Measurements from ENCODE around the gene TUBB2A.
A peak's percentile ranks its signal among the peaks of the same experiment; 100 is the strongest.
"Not testable (repeated sequence)": the region's sequence is repeated elsewhere in the genome, so short reads cannot be mapped to it uniquely, and the experiment has no call there.

Gene TUBB2A

DNA sequence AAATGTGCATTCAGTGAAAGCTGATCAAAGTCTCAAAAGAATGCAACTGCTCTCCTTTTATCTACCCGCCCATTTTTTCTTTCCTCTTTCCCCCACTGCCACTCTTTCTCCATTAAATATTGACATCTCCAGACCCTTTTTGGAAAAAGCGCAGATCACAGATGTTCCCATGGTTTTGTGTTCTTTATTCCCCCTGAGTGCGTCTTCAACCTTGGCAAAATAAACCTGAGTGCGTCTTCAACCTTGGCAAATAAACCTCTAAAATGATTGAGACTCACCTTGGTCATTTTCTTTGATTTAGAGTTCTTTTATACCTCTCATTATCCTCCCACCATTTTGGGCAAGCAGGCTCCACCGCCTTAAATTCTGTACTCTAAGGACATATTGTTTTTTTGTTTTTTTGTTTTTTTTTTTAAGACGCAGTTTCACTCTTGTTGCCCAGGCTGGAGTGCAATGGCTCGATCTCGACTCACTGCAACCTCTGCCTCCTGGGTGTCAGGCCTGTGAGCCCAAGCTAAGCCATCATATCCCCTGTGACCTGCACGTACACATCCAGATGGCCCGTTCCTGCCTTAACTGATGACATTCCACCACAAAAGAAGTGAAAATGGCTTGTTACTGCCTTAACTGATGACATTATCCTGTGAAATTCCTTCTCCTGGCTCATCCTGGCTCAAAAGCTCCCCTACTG lies 9.3 kb upstream of the TUBB2A start:
- not testable (repeated sequence) for H3K9me3 ChIP-seq (ENCODE audit: control insufficient read depth, low read length); H3K4me3 ChIP-seq (ENCODE audit: extremely low read depth, insufficient read depth, low read length, poor library complexity, severe bottlenecking); H3K36me3 ChIP-seq (ENCODE audit: control insufficient read depth, insufficient read depth, low read length)
- Histone ChIP-seq H3K4me1 (ENCODE audit: control insufficient read depth, insufficient read depth, low read length, poor library complexity, severe bottlenecking) (peaks cover 26% of the 10 kb centered on the region), H3K27ac (ENCODE audit: low read depth, low read length, severe bottlenecking) (peak overlapping the region; percentile 90)
- 11 to 17% methylated on average over 7 to 8 of the region's 10 CpGs for WGBS, 2 experiments (ENCODE audit: insufficient coverage in 2 of 2)

DNA sequence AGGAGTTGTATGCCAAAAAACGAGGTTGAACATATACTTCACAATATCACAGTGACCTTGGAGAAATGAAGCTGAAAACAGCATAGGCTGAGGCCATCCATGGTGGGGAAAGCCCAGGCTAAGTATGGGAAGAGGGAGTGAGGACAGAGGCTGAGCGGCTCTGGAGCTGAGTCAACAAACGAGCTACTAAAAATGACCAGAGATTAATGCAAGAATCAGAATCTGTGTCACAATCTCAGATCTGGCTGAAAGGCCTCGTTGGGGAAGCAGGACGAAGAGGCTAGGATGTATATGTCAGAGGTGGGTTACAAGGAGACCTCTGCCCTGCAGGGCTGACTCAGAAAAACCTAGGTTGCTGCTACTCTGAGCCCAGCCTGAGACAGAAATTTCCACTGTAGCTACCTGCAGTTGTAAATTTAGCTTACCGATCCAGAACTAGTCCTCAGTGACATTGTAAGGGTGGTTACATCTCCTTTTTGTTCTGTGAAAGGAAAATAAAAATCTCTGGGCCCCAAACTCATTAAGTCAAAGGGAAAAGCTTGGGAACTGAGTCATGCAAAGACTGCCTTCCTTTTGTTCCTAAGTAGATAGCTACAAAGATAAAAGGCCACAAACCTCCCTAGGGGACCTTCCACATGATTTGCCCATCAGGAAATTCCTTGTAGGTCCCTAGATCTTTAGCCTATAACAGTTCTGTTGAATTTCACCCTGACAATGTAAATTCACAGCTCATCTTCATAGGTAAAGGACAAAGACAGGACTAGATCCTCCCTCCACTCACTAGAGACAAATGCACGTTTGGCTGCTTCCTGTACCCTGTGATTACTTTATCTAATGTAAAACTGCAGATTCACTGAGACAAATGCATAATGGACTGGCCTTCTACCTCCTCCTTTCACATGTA lies 8.5 kb upstream of the TUBB2A start:
- 6% methylated on average over 4 to 5 of the region's 7 CpGs for WGBS, 2 experiments (ENCODE audit: insufficient coverage in 2 of 2)
- Histone ChIP-seq H3K36me3 (ENCODE audit: control insufficient read depth, insufficient read depth, low read length) (no peaks in the 10 kb centered on the region), H3K27ac (ENCODE audit: low read depth, low read length, severe bottlenecking) (peak overlapping the region; percentile 90), H3K4me1 (ENCODE audit: control insufficient read depth, insufficient read depth, low read length, poor library complexity, severe bottlenecking) (peaks cover 26% of the 10 kb centered on the region), H3K9me3 (ENCODE audit: control insufficient read depth, low read length) (no peaks in the 10 kb centered on the region), H3K4me3 (ENCODE audit: extremely low read depth, insufficient read depth, low read length, poor library complexity, severe bottlenecking) (no peak overlapping the region)

DNA sequence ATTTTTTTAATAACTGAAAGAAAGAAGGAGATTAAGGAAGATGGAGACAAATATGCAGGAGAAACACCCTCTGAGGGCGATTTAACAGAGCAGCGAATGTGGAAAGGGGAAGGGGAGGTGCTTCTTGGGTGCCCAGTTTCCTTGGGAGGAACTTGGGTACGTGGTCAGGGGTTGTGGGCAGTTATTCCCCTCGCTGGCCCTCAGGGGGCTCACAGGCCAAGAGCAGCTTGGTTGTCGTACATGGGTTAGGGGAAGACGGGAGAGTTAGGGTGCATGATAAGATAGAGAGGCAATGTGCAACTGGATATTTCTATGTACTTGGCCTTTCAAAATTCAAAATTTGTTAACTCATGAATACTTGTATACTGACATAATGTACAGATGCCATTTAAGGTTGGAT lies 7.0 kb upstream of the TUBB2A start:
- no peak overlapping the region for H3K4me3 ChIP-seq (ENCODE audit: extremely low read depth, insufficient read depth, low read length, poor library complexity, severe bottlenecking)
- WGBS, 2 experiments (ENCODE audit: insufficient coverage in 2 of 2): 75 to 84% methylated on average over 3 to 6 of the region's 6 CpGs
- H3K9me3 ChIP-seq (ENCODE audit: control insufficient read depth, low read length): no peaks in the 10 kb centered on the region
- H3K4me1 ChIP-seq (ENCODE audit: control insufficient read depth, insufficient read depth, low read length, poor library complexity, severe bottlenecking): peaks cover 33% of the 10 kb centered on the region
- peak overlapping the region; percentile 29 for H3K27ac ChIP-seq (ENCODE audit: low read depth, low read length, severe bottlenecking)
- no peaks in the 10 kb centered on the region for H3K36me3 ChIP-seq (ENCODE audit: control insufficient read depth, insufficient read depth, low read length)

DNA sequence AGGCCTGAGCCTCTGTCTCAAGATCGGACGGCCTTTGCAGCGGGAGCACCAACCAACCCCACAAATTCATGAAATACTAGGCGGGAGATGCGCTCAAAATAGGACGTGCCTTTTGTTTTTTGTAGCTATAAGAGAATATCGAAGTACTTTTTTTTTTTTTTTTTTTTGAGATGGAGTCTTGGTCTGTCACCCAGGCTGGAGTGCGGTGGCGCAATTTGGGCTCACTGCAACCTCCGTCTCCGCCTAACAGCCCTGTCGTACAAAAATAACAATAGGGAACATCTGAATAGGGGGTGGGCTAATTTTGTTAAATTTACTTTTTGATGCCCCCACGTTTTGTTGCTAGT lies 5.9 kb upstream of the TUBB2A start:
- Histone ChIP-seq H3K36me3 (ENCODE audit: control insufficient read depth, insufficient read depth, low read length) (no peaks in the 10 kb centered on the region), H3K27ac (ENCODE audit: low read depth, low read length, severe bottlenecking) (no peak overlapping the region), H3K9me3 (ENCODE audit: control insufficient read depth, low read length) (no peaks in the 10 kb centered on the region), H3K4me1 (ENCODE audit: control insufficient read depth, insufficient read depth, low read length, poor library complexity, severe bottlenecking) (peaks cover 32% of the 10 kb centered on the region), H3K4me3 (ENCODE audit: extremely low read depth, insufficient read depth, low read length, poor library complexity, severe bottlenecking) (peak overlapping the region; percentile 55)
- 27% methylated on average over 5 of the region's 13 CpGs; no CpG with 5 or more reads in 1 of the 2 experiments for WGBS, 2 experiments (ENCODE audit: insufficient coverage in 2 of 2)

DNA sequence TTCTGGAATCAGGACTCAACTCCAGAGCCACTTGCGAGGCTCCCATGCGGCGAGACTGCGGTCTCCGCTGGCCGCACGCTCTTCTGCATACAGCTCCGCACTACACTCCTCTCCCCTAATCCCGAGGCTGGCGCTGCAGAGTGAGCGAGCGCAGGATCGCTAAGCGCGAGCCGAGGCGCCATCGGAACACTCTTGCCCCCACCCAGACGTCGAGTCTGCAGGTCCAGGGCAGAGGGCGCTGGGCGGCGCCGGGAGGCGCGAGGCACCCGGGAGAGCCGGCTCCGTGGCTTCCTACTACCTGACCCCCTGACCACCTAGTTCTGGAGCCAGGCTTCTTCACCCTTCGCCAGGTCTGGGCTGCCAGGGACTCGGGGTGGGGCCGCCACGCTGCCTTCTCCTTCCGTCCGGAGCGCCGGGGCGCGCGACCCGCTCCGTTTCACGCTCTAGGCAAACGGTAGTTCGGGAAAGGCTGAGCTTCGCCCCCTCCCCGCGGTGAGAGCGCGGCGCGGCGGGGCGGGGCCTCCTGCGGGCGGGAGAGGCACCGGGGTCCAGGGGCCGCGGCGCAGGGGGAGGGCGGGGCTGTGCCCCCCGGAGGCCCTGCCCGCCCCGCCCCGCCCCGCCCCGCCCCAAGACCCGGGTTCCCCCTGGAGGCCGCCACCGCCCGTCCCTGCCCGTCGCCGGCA lies 5.4 kb upstream of the TUBB2A start:
- WGBS, 2 experiments (ENCODE audit: insufficient coverage in 2 of 2): 0% methylated on average over 37 to 46 of the region's 74 CpGs
- peak overlapping the region; percentile 55 for H3K4me3 ChIP-seq (ENCODE audit: extremely low read depth, insufficient read depth, low read length, poor library complexity, severe bottlenecking)
- peak overlapping the region; percentile 88 for H3K27ac ChIP-seq (ENCODE audit: low read depth, low read length, severe bottlenecking)
- H3K9me3 ChIP-seq (ENCODE audit: control insufficient read depth, low read length): no peaks in the 10 kb centered on the region
- H3K36me3 ChIP-seq (ENCODE audit: control insufficient read depth, insufficient read depth, low read length): no peaks in the 10 kb centered on the region
- peaks cover 32% of the 10 kb centered on the region for H3K4me1 ChIP-seq (ENCODE audit: control insufficient read depth, insufficient read depth, low read length, poor library complexity, severe bottlenecking)

DNA sequence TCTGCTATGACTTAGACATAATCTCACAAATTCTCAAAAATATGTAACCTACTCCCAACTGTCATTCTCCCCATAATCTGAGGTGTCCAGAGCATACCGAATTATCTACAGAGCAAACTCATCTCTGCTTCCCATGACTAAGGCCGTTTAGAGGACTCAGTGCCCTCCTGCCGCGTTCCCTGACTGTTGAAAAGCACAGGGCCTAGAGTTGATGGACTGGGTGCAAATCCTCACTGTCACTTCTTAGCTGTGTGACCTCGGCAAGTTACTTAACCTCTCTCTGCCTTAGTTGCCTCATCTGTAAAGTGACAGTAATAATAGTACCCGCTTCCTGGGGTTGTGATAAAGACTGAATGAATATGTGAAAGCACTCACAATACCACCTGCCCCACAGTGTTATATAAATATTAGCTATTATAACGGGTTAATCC lies 4.7 kb upstream of the TUBB2A start:
- WGBS, 2 experiments (ENCODE audit: insufficient coverage in 2 of 2): 8 to 10% methylated on average over 4 of the region's 7 CpGs
- Histone ChIP-seq H3K27ac (ENCODE audit: low read depth, low read length, severe bottlenecking) (peak overlapping the region; percentile 88), H3K36me3 (ENCODE audit: control insufficient read depth, insufficient read depth, low read length) (no peaks in the 10 kb centered on the region), H3K4me3 (ENCODE audit: extremely low read depth, insufficient read depth, low read length, poor library complexity, severe bottlenecking) (peak overlapping the region; percentile 55), H3K9me3 (ENCODE audit: control insufficient read depth, low read length) (no peaks in the 10 kb centered on the region), H3K4me1 (ENCODE audit: control insufficient read depth, insufficient read depth, low read length, poor library complexity, severe bottlenecking) (peaks cover 32% of the 10 kb centered on the region)

DNA sequence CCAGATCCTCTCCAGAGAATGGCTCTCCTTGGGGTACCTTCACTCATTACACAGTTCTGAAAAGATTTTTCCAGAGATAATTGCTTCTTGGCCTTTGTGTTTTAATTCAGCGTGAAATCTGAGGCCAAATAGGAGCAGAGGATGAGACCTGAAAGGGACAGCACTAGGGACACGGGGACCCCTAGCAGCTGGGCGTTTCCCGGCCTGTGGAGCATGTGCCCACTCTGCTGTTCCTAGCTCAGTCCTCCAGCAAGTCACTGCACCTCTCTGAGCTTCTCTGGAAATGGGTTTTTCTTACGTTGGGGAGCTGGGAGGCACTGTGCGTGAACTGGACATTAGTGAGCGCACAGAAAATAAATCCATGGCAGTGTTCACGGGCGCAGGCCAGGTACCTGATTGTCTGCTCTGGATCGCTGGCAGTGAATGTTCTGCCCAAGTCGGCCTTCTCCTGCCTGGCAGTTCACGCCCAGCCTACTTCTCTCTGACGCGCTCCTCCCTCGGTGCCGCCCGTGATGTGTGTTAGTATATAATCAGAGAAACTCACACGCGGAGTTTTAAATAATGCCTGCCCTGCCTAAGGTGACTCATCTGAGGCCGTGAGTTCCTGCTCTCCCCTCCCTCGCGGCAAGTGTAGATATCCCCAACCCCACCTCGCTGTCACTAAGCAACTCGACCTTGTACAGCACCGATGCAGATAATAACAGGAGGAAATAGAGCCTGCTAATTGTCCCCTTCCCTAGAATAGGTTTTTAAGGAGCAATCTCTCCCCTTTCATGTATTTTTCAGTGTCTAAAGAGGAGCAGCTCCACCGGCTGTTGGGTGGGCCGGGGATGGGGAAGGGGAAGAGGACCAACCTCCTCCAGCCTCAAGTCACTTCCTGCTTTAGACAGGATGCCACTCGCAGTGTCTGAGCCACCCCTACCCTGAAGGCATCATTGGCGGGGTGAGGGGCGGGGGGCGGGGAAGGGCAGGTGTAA lies 2.7 kb upstream of the TUBB2A start:
- no peak overlapping the region for H3K4me3 ChIP-seq (ENCODE audit: extremely low read depth, insufficient read depth, low read length, poor library complexity, severe bottlenecking)
- WGBS, 2 experiments (ENCODE audit: insufficient coverage in 2 of 2): 42 to 61% methylated on average over 14 to 24 of the region's 31 CpGs
- peaks cover 16% of the 10 kb centered on the region for H3K4me1 ChIP-seq (ENCODE audit: control insufficient read depth, insufficient read depth, low read length, poor library complexity, severe bottlenecking)
- no peaks in the 10 kb centered on the region for H3K9me3 ChIP-seq (ENCODE audit: control insufficient read depth, low read length)
- peaks cover 6% of the 10 kb centered on the region for H3K36me3 ChIP-seq (ENCODE audit: control insufficient read depth, insufficient read depth, low read length)
- H3K27ac ChIP-seq (ENCODE audit: low read depth, low read length, severe bottlenecking): peak overlapping the region; percentile 42

DNA sequence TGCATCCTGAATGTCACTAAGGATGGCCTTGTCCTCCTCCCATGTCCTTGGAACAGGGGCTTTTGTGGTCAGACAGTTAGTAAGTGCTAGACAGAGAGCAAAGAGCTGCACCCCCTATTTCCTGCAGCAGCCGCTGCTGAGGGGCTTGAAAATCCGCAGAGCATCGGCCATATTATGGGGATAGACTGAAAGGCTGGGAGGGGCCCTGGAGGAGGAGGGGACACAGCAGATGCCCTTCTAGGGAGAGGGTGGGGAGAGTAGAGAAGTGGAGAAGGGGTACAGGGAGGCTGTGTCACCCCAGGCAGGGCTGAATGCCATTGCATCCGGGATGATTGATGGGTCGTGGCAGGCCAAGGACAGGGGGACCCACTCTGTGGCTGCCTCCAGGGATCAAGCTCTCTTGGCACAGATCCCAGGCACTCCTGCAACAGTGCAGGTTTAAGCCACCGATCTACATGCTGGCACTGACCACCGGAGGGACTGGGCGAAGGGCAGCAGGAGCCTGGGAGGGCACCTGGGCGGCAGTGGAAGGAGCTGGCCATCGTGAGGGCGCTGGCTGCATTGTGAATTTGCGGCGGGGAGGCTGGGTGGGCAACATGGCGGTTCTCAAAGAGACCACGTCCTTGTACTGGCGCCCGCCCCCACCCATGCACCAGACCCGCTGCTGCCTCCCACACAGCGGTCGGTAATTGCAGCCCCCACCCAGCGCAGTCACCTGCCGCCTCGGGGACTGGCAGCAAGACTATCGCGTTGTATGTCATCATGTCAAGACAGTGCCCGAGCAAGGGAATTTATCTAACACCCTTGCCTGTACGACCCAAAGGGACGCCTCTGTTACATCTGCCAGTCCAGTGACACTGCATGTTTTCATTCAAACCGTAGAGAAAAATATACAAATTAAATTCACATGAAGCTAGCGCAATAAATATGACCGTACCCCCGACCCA lies 887 bp downstream of the TUBB2A start:
- 5 to 6% methylated on average over 23 to 26 of the region's 32 CpGs for whole genome bisulfite sequencing, 2 experiments (ENCODE audit: insufficient coverage in 2 of 2)
- H3K36me3 ChIP-seq (ENCODE audit: control insufficient read depth, insufficient read depth, low read length): peaks cover 27% of the 10 kb centered on the region
- peak overlapping the region; percentile 89 for H3K27ac ChIP-seq (ENCODE audit: low read depth, low read length, severe bottlenecking)
- H3K4me1 ChIP-seq (ENCODE audit: control insufficient read depth, insufficient read depth, low read length, poor library complexity, severe bottlenecking); H3K9me3 ChIP-seq (ENCODE audit: control insufficient read depth, low read length): not testable (repeated sequence)
- H3K4me3 ChIP-seq (ENCODE audit: extremely low read depth, insufficient read depth, low read length, poor library complexity, severe bottlenecking): peak overlapping the region; percentile 82

DNA sequence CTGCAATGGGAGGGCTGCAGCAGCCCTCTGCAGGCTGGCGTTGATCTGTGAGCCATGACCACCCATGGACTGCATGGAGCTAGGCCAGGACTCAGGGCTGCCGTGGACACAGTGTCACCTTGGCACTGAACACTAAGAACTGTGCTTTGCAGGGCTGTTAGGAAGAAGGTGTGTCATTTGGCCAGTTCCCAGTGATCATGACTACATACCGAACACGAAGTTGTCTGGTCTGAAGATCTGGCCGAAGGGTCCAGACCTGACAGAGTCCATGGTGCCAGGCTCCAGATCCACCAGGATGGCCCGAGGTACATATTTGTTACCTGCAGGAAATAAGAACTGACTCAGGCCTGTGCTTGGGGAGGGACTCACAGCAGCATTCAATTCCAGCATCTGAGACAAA lies 1.9 kb downstream of the TUBB2A start:
- not testable (repeated sequence) for H3K4me3 ChIP-seq (ENCODE audit: extremely low read depth, insufficient read depth, low read length, poor library complexity, severe bottlenecking); H3K4me1 ChIP-seq (ENCODE audit: control insufficient read depth, insufficient read depth, low read length, poor library complexity, severe bottlenecking); H3K9me3 ChIP-seq (ENCODE audit: control insufficient read depth, low read length); H3K27ac ChIP-seq (ENCODE audit: low read depth, low read length, severe bottlenecking)
- H3K36me3 ChIP-seq (ENCODE audit: control insufficient read depth, insufficient read depth, low read length): peaks cover 33% of the 10 kb centered on the region
- WGBS, 2 experiments (ENCODE audit: insufficient coverage in 2 of 2): 81 to 89% methylated on average over 4 of the region's 6 CpGs

Measured in mesodermal cell (in vitro differentiated cells).